Uterus (tissue), 4 donors: ENCODE results near the gene RFX8. TPM values are rescaled to one million over a fixed set of nuclear protein-coding genes. Genes with fewer than 3 reads are reported as not detected.

Experiments used
- DNase-seq, 2 donors: peaks; one replicate each; pipeline ENCODE4 v3.0.0-alpha.2; 2019 to 2020
- H3K27ac ChIP-seq, 2 donors: fragments of 200-600 bp; sonication (generic); 1 replicate in 1 of 2; 2 replicates in 1 of 2; pipeline ENCODE4 v1.5.1; 2016 to 2018
- H3K27me3 ChIP-seq, 2 donors: fragments of 200-600 bp; sonication (generic); one replicate each; pipeline ENCODE4 v1.5.1; 2018 to 2019; ENCODE audit warnings: control low read depth in 1 of 2
- H3K36me3 ChIP-seq, 2 donors: fragments of 200-600 bp; sonication (generic); one replicate each; pipeline ENCODE4 v1.5.1; 2019; ENCODE audit warnings: control low read depth in 1 of 2
- H3K4me1 ChIP-seq, 2 donors: fragments of 200-600 bp; sonication (generic); one replicate each; pipeline ENCODE4 v1.5.1; 2018 to 2019; ENCODE audit warnings: control low read depth in 1 of 2
- H3K4me3 ChIP-seq, 2 donors: fragments of 200-600 bp; sonication (generic); 1 replicate in 1 of 2; 2 replicates in 1 of 2; pipeline ENCODE4 v1.5.1; 2018 to 2019; ENCODE audit warnings: mild to moderate bottlenecking in 1 of 2
- H3K9me3 ChIP-seq, 2 donors: fragments of 200-600 bp; sonication (generic); one replicate each; pipeline ENCODE4 v1.5.1; 2019; ENCODE audit warnings: control low read depth in 1 of 2
- CTCF ChIP-seq, 4 experiments: fragments of 200-600 bp in 2 of 4; fragments of 450-650 bp in 2 of 4; sonication (generic) in 2 of 4; IDR thresholded peaks; one replicate each; pipeline ENCODE4 v1.5.1; 2016 to 2019; ENCODE audit warnings: antibody characterized with exemption in 4 of 4, mild to moderate bottlenecking in 2 of 4, moderate library complexity in 1 of 4
- POLR2A ChIP-seq, 2 donors: fragments of 450-650 bp; IDR thresholded peaks; one replicate each; pipeline ENCODE4 v1.6.1; 2016; ENCODE audit warnings: antibody characterized with exemption in 2 of 2, mild to moderate bottlenecking in 1 of 2, moderate library complexity in 1 of 2
- intact Hi-C: fragments of 100-400 bp; cut with DNase I; formaldehyde crosslinking; loops from one replicate; pipeline ENCODE4 v1.15.1; 2023; ENCODE audit warnings: low total_unique reads
- total RNA-seq, 4 donors: library from RNA; depleted of rRNA in 3 of 4; stranded (reverse); fragments of >200 nt in 3 of 4; gene quantifications; one replicate each; pipeline versions ENCODE4 v1.1.0 to v1.2.4, GENCODE V29; 2014 to 2023
- donor health status: DM: yes; HTN: yes; CAD: no.

RFX8 gene
- total RNA-seq, 4 donors from 2014 or later, result 0.51 to 1.4 (median 1.1) TPM; not detected in 1

- no peak for TF ChIP-seq CTCF (IDR thresholded peaks at IDR 0.05)
- TF ChIP-seq POLR2A (IDR thresholded peaks at IDR 0.05), result no peak
- no peak overlapping the region for H3K4me3 ChIP-seq
- H3K27ac ChIP-seq, result no peak overlapping the region
- H3K36me3 ChIP-seq, result no peaks in the 10 kb centered on the region
- intact Hi-C loops, result no loop called here
- no peaks in the 10 kb centered on the region for H3K4me1 ChIP-seq
- H3K27me3 ChIP-seq, result no peaks in the 10 kb centered on the region
- no peaks in the 10 kb centered on the region for H3K9me3 ChIP-seq
- DNase-seq, result no peak
These were observed 58.3 kb downstream of the RFX8 start for GRCh38 chr2:101416609-101417008.

- H3K4me1 ChIP-seq, result no peaks in the 10 kb centered on the region
- H3K36me3 ChIP-seq, result no peaks in the 10 kb centered on the region
- intact Hi-C loops, result no loop called here
- TF ChIP-seq CTCF (IDR thresholded peaks at IDR 0.05) (no peak), POLR2A (IDR thresholded peaks at IDR 0.05) (no peak)
- H3K27ac ChIP-seq, result no peak overlapping the region
- H3K4me3 ChIP-seq, result no peak overlapping the region
- no peak for DNase-seq
- H3K9me3 ChIP-seq, result no peaks in the 10 kb centered on the region
- no peaks in the 10 kb centered on the region for H3K27me3 ChIP-seq
These were observed 59.0 kb downstream of the RFX8 start for GRCh38 chr2:101415884-101416283.

- no peak overlapping the region for H3K4me3 ChIP-seq
- no peak overlapping the region for H3K27ac ChIP-seq
- no peak for DNase-seq
- H3K9me3 ChIP-seq, result no peaks in the 10 kb centered on the region
- no peak for TF ChIP-seq POLR2A (IDR thresholded peaks at IDR 0.05)
- TF ChIP-seq CTCF (IDR thresholded peaks at IDR 0.05), result no peak
- no peaks in the 10 kb centered on the region for H3K36me3 ChIP-seq
- intact Hi-C loops, result no loop called here
- H3K4me1 ChIP-seq, result no peaks in the 10 kb centered on the region
- no peaks in the 10 kb centered on the region for H3K27me3 ChIP-seq
These were observed 59.7 kb downstream of the RFX8 start for GRCh38 chr2:101415220-101415619.

GRCh38 chr2:101412092-101412694 lies 62.7 kb downstream of the RFX8 start:
- no peaks in the 10 kb centered on the region for H3K27me3 ChIP-seq
- DNase-seq, result no peak
- no peaks in the 10 kb centered on the region for H3K9me3 ChIP-seq
- TF ChIP-seq POLR2A (IDR thresholded peaks at IDR 0.05), result no peak
- no peak for TF ChIP-seq CTCF (IDR thresholded peaks at IDR 0.05)
- H3K4me3 ChIP-seq, result no peak overlapping the region
- intact Hi-C loops, result no loop called here
- H3K36me3 ChIP-seq, result no peaks in the 10 kb centered on the region
- H3K4me1 ChIP-seq, result no peaks in the 10 kb centered on the region
- H3K27ac ChIP-seq, result no peak overlapping the region

GRCh38 chr2:101410746-101411145 lies 64.2 kb downstream of the RFX8 start:
- Histone ChIP-seq H3K9me3 (no peaks in the 10 kb centered on the region), H3K36me3 (no peaks in the 10 kb centered on the region), H3K4me3 (no peak overlapping the region), H3K4me1 (no peaks in the 10 kb centered on the region), H3K27ac (no peak overlapping the region), H3K27me3 (no peaks in the 10 kb centered on the region)
- intact Hi-C loops, result no loop called here
- TF ChIP-seq POLR2A (IDR thresholded peaks at IDR 0.05) (no peak), CTCF (IDR thresholded peaks at IDR 0.05) (no peak)
- no peak for DNase-seq
